Activated CD4-positive, CD25-positive, alpha-beta regulatory T cell treated with anti-CD3 and anti-CD28 coated beads, Interleukin-2, amount 50 U/mL, for 16 hours (primary cell): ENCODE measurements around the gene BIRC5.

ENCODE experiments used
- DNase-seq: peaks from one replicate; pipeline ENCODE4 v3.0.0-alpha.2; 2020; ENCODE audit warnings: low read depth, low spot score

The BIRC5 gene

DNA sequence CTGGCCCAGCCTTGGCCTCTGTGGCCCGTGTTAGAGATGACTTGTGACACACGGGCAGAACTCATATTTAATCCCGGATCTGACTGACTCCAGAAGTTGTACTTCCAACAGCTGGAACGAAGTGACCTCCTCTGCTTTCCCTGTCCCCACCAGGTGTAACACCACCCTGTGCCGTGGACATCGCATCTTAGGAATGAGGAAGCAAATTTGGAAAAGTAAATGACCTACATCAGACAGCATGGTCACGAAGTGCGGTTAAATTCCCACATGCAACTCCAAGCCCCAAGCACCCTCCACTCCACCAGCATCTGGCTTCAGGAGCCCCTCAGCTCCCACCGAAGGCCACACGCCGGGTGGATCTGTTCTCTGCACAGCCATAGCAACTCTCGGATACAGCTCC, 30.1 kb upstream of the BIRC5 start:
- no peak for DNase-seq

DNA sequence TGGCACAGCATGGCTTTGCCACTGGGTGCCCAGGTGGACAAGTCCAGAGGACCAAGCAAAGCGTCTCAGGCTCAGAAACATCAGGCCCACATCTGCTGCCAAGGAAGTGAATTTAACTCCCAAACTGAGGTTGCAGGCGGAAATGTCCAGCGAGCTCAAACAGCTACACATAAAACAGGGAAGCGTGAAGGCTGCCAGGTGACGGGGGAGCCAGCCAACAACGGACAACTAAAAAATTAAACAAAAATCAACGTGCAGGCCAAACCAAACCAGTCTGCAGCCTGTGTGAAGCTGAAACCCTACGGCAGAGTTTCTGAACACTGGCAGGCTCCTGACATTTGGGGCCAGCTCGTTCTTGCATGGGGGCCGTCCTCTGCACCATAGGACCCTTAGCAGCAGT, 29.7 kb upstream of the BIRC5 start:
- no peak for DNase-seq

DNA sequence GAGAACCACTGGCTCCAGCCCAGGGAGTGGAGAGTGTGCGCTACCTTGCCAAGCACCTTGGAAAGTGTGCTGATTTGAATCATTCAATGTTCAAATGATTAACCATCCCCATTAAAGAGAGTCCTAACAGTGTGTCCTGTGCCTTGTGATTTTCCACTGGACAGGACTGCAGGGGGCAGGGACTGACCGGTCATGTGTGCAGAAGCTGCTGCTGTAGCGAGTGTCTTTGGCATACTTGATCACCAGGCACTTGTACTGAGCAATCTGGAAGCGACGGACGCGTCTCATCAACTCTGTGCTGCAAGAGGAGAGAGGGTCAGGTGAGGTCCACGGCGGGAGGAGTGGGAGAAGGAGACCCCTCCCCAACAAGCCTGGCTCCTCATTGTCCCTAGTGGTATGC, 29.2 kb upstream of the BIRC5 start:
- DNase-seq, result no peak

DNA sequence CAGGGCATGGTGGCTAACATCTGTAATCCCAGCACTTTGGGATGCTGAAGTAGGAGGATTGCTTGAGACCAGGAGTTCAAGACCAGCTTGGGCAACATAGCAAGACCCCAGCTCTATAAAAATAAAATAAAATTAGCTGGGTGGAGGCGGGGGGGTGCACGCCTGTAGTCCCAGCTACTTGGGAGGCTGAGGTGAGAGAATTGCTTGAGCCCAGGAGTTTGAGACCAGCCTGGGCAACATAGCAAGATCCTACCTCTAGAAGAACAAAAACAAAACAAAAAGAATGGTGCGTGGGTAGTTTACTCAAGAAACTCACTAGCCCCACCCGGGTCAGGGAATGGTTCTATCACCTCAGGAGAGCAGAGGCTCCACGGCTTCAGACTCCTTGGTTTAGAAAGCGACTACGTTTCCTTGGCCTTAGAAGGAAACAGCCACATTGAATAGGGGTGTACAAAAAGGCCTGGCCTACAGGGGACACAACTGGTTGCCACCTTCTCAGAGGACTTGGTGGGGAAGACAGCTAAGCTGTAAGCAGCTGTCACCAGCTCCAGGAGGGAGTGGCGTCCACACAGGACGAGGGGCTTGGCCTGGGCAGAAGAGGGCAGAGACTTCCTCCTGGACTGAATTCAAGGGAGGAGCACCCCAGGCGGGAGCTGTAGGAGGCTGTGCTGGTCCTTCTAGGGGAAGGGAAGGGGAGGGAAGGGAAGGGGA, 27.9 kb upstream of the BIRC5 start:
- DNase-seq, result no peak

DNA sequence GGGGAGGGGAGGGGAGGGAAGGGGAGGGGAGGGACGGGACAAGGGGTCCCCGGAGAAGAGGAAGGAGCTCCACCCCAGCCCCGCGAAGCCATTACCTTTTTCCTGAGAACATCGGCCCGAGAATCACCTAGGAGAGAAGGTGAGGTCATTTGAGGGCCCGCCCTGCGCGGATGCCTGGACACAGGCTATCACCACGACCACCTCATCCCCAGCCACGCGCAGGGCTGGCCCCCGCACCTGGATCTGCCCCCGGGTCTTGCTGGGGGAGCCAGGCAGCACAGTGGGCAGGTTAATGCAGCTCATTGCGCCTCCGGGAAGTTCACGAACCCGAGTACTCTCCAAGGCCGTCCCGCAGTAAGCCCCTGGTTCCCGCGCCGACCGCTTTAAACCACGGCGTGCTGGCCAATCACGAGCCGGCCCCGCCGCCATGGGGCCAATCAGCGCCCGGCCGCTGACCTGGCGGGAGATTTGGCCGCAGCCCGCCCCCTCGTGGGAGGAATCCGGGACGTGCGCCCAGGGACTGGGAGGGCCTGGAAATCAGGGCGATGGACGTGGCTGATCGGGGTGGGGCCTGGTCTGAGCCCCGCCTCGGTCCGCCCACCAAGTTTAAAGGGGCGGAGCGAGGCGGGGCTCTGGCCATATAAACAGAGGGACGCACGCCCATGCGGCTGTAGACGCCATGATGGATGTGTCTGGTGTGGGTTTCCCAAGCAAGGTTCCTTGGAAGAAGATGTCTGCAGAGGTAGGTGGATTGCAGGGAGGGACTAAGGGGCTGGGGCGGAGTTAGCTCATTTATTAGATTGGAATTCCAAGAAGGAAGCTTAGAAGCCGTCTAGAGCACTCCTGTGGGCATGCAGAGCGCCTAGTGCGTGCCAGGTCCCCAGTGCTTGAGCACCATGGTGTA, 27.1 kb upstream of the BIRC5 start, which contains the start of the genes AFMID and TK1:
Gene AFMID, plus strand, starts transcription at position 671 of the 904 bp plus-strand sequence. Its CDS starts 9 bp downstream, at position 680.
Gene TK1, minus strand, starts transcription at position 361 of the 904 bp plus-strand sequence. Its CDS starts 58 bp downstream, at position 303.
- DNase-seq, result peak; percentile 65

DNA sequence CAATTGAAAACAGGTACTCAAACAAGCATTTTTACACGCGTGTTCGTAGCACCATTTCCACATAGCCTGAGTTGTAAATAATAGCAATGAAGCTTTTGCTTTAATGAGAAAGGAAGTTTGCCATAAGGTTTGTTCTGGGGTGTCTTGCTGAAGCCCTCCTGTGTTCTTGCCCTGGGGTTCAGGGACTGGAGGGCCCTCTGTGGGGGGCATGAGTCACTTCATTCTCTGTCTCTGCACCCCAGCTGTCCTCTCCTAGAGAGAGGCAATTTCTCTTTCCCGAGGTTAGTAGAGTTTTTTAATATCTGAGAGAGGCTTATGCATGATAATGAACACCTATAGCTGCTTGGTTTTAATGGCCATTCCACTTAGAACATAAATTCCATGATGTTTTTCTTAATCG, 17.3 kb upstream of the BIRC5 start:
- no peak for DNase-seq

DNA sequence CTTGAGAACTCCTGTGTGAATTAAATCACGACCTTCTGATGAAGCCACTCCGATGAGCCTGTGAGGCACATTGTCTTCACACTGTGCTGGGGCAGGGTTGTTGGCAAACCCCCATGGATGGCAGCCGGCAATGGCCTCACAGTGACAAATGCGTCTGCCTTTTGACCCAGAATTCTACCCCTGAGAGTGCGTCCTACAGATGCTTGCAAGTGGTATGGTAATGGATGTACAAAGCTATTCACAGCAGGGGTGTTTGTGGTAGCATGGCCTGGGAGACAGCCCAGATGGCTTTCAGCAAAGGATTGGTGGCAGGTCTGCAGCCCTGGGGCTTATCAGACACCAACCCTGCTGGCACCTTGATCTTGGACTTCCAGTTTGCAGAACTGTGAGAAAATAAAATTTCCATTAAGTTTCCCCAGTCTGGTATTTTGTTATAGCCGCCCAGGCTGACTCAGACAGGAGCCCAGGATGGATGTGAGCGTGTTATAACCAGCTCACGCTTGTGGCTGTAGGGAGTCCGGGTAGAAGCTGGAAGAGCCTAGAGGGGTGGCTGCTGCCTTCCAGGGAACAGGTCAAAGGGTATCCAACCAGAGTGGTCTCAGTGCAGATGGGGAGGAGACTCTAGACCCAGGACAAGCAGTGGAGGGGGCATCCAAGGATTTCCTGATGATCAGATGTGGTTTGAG, 16.8 kb upstream of the BIRC5 start:
- no peak for DNase-seq

DNA sequence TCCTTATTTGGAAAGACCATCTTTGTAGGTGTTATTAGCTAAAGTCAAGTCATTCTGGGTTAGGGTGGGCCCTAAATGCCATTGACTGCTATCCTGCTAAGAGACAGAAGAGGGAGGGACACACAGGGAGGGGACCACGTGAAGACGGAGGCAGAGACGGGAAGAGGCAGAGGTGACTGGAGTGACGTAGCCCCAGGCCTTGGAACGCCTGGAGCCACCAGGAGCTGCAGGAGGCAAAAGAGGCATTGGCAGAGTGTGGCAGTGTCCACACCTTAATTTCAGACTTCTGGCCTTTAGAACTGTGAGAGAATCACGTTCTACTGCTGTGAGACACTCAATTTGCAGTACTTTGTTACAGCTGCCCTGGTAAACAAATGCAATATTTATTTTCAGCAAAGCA, 13.6 kb upstream of the BIRC5 start:
- DNase-seq, result no peak

DNA sequence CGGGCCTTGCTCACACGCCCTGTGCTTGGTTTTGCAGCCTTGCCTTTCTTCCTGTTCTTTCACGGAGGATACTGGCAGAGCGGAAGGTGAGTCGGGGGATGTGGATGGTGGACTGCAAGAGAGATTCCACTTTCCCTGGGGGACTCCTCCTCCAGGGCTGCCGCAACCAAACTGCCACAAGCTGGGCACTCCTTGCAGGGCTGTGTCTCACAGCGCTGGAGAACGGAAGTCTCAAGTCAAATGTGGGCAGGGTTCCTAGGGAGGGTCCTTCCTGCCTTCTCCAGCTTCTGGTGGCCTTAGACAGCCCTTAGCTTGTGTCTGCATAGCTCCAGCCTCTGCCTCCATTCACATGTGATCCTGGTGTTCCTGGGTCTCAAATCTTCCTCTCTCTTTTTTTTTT, 11.4 kb upstream of the BIRC5 start:
- DNase-seq, result no peak

DNA sequence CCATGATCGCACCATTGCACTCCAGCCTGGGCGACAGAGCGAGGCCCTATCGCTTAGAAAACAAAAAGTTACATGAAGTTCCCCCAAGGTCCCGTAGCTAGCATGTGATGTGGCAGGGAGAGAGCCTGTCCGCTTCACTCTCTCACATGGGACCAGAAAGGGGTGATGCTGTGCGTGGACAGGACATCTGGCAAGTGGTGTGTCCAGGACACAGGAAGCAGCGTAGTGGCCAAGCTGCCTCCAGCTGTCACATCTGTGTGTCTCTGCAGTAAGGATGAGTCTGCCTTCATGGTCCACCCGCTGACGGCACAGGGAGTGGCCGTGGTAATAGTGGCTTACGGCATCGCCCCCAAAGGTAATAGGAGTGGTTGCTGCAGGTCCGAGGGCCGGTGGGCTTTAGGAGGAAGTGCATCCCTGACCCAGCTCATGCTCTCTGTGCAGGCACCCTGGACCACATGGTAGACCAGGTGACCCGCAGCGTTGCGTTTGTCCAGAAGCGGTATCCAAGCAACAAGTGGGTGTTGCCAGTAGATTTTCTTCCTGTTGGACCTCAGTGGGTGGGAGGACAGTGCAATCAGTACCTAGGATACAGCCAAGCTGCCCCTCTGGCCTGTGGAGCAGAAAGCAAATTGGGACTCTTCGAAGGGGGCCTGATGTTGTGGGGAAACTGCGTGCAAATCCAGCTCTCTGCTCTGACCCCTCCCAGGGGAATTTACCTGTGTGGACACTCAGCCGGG, 9.5 kb upstream of the BIRC5 start:
- no peak for DNase-seq

DNA sequence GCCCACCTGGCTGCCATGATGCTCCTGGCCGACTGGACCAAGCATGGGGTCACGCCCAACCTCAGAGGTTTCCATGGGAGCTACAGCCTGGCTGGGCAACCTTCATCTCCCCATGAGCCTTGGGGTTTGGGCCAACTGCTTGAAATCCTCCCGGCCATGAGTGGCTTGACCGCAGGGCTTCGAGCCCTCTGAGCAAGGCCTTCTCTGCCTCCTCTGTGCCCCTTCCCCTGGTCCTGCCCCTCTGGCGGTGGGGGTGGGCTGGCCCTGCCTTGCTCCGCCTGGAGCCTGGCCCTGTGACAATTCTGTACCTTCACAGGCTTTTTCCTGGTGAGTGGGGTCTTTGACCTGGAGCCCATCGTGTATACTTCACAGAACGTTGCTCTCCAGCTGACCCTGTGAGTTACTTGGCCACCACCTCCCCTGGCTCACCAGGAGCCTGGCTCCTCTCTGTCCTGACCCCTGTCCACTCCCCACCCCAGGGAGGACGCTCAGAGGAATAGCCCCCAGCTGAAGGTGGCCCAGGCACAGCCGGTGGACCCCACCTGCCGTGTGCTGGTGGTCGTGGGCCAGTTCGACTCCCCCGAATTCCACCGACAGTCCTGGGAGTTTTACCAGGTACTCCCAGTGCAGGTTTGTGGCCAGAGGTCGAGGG, 8.8 kb upstream of the BIRC5 start:
- no peak for DNase-seq

DNA sequence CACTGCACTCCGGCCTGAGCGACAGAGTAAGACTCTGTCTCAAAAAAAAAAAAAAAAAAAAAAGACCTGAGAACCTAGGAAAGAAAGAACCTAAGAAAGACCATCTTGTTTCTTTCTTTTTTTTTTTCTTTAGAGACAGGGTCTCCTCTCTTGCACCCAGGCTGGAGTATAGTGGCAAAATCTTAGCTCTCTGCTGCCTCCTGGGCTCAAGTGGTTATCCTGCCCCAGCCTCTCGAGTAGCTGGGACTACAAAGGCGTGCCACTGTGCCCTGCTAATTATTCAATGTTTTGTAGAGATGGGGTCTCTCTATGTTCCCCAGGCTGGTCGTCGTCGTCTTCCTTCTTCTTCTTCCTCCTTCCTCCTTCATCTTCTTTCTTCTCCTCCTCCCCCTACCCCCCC, 7.8 kb upstream of the BIRC5 start:
- no peak for DNase-seq

DNA sequence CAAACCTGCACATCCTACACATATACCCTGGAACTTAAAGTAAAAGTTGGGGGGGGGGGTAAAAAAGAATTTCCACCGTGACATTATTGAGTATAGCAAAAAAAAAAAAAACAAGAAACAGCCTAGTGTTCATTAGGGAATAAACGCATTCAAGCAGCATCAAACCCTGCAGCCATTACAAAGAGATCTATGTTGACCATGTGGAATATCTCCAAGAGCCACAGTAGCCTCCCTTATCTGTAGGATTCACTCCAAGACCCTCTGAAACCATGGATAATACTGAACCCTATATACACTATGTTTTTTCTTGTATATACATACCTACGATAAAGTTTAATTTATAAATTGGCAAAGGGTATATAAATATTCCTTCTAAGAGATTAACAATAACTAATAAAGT, 5.6 kb upstream of the BIRC5 start:
- no peak for DNase-seq

DNA sequence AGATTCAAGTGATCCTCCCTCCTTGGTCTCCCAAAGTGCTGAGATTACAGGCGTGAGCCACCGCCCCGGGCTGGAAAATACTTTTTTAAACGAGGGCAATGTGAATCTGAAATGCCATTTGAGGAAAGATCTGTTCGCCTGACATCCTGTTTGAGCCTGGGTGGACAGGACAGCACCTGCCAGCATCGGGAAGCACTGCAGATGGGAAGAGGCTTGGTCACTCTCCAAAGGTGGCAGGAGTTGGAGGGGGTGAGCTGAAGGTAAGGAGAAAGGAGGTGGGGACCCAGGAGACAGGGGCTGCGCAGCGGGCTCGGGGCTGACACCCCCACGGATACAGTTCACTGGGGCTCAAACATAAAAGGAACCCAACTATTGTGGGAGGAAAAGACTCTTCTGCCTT, 3.9 kb upstream of the BIRC5 start:
- no peak for DNase-seq

DNA sequence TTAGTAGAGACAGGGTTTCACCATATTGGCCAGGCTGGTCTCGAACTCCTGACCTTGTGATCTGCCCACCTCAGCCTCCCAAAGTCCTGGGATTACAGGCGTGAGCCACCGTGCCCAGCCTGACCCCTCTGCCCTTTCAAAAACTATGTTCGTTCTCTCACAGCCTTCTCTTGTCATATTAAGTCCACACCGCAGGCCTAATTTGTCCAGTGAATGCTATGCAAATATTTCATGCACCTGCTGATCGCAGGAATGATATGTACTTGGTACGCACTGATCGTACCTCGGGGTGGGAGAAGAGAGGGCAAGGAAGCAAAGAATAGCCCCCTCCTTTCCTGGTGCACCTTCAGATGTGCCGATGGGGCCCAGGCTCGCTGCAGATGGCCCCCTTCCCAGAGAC, 3.0 kb upstream of the BIRC5 start:
- no peak for DNase-seq

DNA sequence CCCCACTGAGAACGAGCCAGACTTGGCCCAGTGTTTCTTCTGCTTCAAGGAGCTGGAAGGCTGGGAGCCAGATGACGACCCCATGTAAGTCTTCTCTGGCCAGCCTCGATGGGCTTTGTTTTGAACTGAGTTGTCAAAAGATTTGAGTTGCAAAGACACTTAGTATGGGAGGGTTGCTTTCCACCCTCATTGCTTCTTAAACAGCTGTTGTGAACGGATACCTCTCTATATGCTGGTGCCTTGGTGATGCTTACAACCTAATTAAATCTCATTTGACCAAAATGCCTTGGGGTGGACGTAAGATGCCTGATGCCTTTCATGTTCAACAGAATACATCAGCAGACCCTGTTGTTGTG, 631 bp downstream of the BIRC5 start:
- DNase-seq, result no peak

DNA sequence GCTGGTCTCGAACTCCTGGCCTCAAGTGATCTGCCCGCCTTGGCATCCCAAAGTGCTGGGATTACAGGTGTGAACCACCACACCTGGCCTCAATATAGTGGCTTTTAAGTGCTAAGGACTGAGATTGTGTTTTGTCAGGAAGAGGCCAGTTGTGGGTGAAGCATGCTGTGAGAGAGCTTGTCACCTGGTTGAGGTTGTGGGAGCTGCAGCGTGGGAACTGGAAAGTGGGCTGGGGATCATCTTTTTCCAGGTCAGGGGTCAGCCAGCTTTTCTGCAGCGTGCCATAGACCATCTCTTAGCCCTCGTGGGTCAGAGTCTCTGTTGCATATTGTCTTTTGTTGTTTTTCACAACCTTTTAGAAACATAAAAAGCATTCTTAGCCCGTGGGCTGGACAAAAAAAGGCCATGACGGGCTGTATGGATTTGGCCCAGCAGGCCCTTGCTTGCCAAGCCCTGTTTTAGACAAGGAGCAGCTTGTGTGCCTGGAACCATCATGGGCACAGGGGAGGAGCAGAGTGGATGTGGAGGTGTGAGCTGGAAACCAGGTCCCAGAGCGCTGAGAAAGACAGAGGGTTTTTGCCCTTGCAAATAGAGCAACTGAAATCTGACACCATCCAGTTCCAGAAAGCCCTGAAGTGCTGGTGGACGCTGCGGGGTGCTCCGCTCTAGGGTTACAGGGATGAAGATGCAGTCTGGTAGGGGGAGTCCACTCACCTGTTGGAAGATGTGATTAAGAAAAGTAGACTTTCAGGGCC, 5.5 kb downstream of the BIRC5 start:
- DNase-seq, result no peak

DNA sequence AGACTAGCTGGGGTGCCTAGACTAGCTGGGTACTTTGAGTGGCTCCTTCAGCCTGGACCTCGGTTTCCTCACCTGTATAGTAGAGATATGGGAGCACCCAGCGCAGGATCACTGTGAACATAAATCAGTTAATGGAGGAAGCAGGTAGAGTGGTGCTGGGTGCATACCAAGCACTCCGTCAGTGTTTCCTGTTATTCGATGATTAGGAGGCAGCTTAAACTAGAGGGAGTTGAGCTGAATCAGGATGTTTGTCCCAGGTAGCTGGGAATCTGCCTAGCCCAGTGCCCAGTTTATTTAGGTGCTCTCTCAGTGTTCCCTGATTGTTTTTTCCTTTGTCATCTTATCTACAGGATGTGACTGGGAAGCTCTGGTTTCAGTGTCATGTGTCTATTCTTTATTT, 9.0 kb downstream of the BIRC5 start:
- no peak for DNase-seq

DNA sequence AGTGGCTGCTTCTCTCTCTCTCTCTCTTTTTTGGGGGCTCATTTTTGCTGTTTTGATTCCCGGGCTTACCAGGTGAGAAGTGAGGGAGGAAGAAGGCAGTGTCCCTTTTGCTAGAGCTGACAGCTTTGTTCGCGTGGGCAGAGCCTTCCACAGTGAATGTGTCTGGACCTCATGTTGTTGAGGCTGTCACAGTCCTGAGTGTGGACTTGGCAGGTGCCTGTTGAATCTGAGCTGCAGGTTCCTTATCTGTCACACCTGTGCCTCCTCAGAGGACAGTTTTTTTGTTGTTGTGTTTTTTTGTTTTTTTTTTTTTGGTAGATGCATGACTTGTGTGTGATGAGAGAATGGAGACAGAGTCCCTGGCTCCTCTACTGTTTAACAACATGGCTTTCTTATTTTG, 9.7 kb downstream of the BIRC5 start:
- DNase-seq, result no peak
